Body of pancreas (tissue), 4 donors: ENCODE measurements around the gene TMEM256. TPM values are rescaled to one million over a fixed set of nuclear protein-coding genes. Genes with fewer than 3 reads are reported as not detected.
"Not testable (repeated sequence)": the region's sequence is repeated elsewhere in the genome, so short reads cannot be mapped to it uniquely, and the experiment has no call there.

Experiments
- ATAC-seq: fragments of 150-250 bp; one replicate; pipeline ENCODE4 v1.9.1; 2016
- DNase-seq, 4 donors: peaks; one replicate each; pipeline ENCODE4 v3.0.0-alpha.2; 2019
- H3K27ac ChIP-seq, 4 donors: fragments of 200-600 bp; sonication (generic); 1 replicate in 3 of 4; 2 replicates in 1 of 4; pipeline versions ENCODE4 v1.5.1 to v1.6.1; 2016 to 2019; ENCODE audit warnings: mild to moderate bottlenecking in 1 of 4, mixed read lengths in 1 of 4, moderate library complexity in 1 of 4
- H3K27me3 ChIP-seq, 2 donors: fragments of 200-600 bp; sonication (generic); one replicate each; pipeline ENCODE4 v1.6.0; 2016; ENCODE audit warnings: mild to moderate bottlenecking in 1 of 2
- H3K36me3 ChIP-seq, 2 donors: fragments of 200-600 bp; sonication (generic); replicated peaks in 1 of 2; 2 replicates each; pipeline ENCODE4 v1.5.1; 2016; ENCODE audit warnings: low read depth in 2 of 2; ENCODE audit not compliant: insufficient read depth in 1 of 2
- H3K4me1 ChIP-seq: fragments of 200-600 bp; sonication (generic); one replicate; pipeline ENCODE4 v1.6.0; 2016
- H3K4me3 ChIP-seq, 2 donors: fragments of 200-600 bp; sonication (generic); 1 replicate in 1 of 2; 2 replicates in 1 of 2; pipeline ENCODE4 v1.5.1; 2016 to 2019
- H3K9me3 ChIP-seq, 3 donors: fragments of 200-600 bp; sonication (generic); 1 replicate in 2 of 3; 2 replicates in 1 of 3; pipeline ENCODE4 v1.5.1; 2016
- CTCF ChIP-seq, 7 experiments: fragments of 450-650 bp in 4 of 7; fragments of 200-600 bp in 3 of 7; sonication (generic) in 3 of 7; IDR thresholded peaks; one replicate each; pipeline ENCODE4 v1.5.1; 2016 to 2019; ENCODE audit warnings: antibody characterized with exemption in 7 of 7
- POLR2A ChIP-seq, 3 donors: fragments of 450-650 bp; IDR thresholded peaks; one replicate each; pipeline ENCODE4 v1.6.1; 2016; ENCODE audit warnings: antibody characterized with exemption in 3 of 3, mild to moderate bottlenecking in 2 of 3
- WGBS, 2 donors: methylation state at CpG; one replicate each; pipeline ENCODE4 v1.1.5; 2017; 5-methylcytosine and 5-hydroxymethylcytosine counted together
- intact Hi-C: fragments of 100-400 bp; cut with DNase I; formaldehyde crosslinking; loops from one replicate; pipeline ENCODE4 v1.15.1; 2023
- total RNA-seq, 2 donors: library from RNA; depleted of rRNA; stranded (reverse); fragments of >200 nt; gene quantifications; one replicate each; pipeline ENCODE4 v1.1.0, GENCODE V29; 2016

Gene TMEM256
- total RNA-seq, 2 donors from 2014 or later, result 14.5 to 21.8 TPM

GRCh38 chr17:7379134-7379533 is 24.8 kb downstream of the TMEM256 start:
- Histone ChIP-seq H3K36me3 (no peaks in the 10 kb centered on the region), H3K4me1 (peaks cover 24% of the 10 kb centered on the region), H3K27me3 (no peaks in the 10 kb centered on the region), H3K27ac (no peak overlapping the region), H3K4me3 (no peak overlapping the region), H3K9me3 (no peaks in the 10 kb centered on the region)
- DNase-seq (no peak), ATAC-seq (no peak)
- TF ChIP-seq POLR2A (IDR thresholded peaks at IDR 0.05) (no peak), CTCF (IDR thresholded peaks at IDR 0.05) (no peak)
- 95 to 98% methylated on average over 3 of the region's 3 CpGs for WGBS, 2 donors
- intact Hi-C loops, result no loop called here

- TF ChIP-seq CTCF (IDR thresholded peaks at IDR 0.05), result no peak
- no peak for TF ChIP-seq POLR2A (IDR thresholded peaks at IDR 0.05)
- no peak for ATAC-seq
- Histone ChIP-seq H3K27me3 (no peaks in the 10 kb centered on the region), H3K27ac (no peak overlapping the region), H3K9me3 (no peaks in the 10 kb centered on the region), H3K4me1 (no peaks in the 10 kb centered on the region), H3K4me3 (no peak overlapping the region), H3K36me3 (no peaks in the 10 kb centered on the region)
- no peak for DNase-seq
- WGBS, 2 donors, result 66 to 90% methylated on average over 2 of the region's 2 CpGs
- intact Hi-C loops, result no loop called here
These were observed 29.5 kb downstream of the TMEM256 start for GRCh38 chr17:7374353-7374752.

GRCh38 chr17:7370853-7371252 is 33.0 kb downstream of the TMEM256 start:
- H3K4me1 ChIP-seq, result no peaks in the 10 kb centered on the region
- no peaks in the 10 kb centered on the region for H3K27me3 ChIP-seq
- H3K4me3 ChIP-seq, result no peak overlapping the region
- intact Hi-C loops, result no loop called here
- no peak for DNase-seq
- no peak overlapping the region for H3K27ac ChIP-seq
- TF ChIP-seq CTCF (IDR thresholded peaks at IDR 0.05), result no peak
- no peak for TF ChIP-seq POLR2A (IDR thresholded peaks at IDR 0.05)
- no peaks in the 10 kb centered on the region for H3K36me3 ChIP-seq
- no peak for ATAC-seq
- no peaks in the 10 kb centered on the region for H3K9me3 ChIP-seq
- WGBS, 2 donors, result 62 to 71% methylated on average over 4 of the region's 4 CpGs

GRCh38 chr17:7369825-7370224 is 34.1 kb downstream of the TMEM256 start:
- Histone ChIP-seq H3K36me3 (no peaks in the 10 kb centered on the region), H3K27ac (no peak overlapping the region), H3K9me3 (no peaks in the 10 kb centered on the region), H3K27me3 (no peaks in the 10 kb centered on the region), H3K4me1 (no peaks in the 10 kb centered on the region), H3K4me3 (no peak overlapping the region)
- intact Hi-C loops, result no loop called here
- no peak for ATAC-seq
- DNase-seq, result no peak
- WGBS, 2 donors, result 65 to 79% methylated on average over 5 of the region's 5 CpGs
- no peak for TF ChIP-seq CTCF (IDR thresholded peaks at IDR 0.05)
- no peak for TF ChIP-seq POLR2A (IDR thresholded peaks at IDR 0.05)

GRCh38 chr17:7368599-7368994 is 35.3 kb downstream of the TMEM256 start:
- DNase-seq, H3K4me3 ChIP-seq, H3K36me3 ChIP-seq, H3K9me3 ChIP-seq, ATAC-seq, H3K27ac ChIP-seq, H3K27me3 ChIP-seq, H3K4me1 ChIP-seq, intact Hi-C loops: not testable (repeated sequence)
- 71 to 88% methylated on average over 5 of the region's 5 CpGs for WGBS, 2 donors
